ENCODE measurements around the gene A2M. TPM values are rescaled to one million over a fixed set of nuclear protein-coding genes. Genes with fewer than 3 reads are reported as not detected.

Gene A2M
- polyA plus RNA-seq, 6 donors from 2014 or later: 0.48 TPM; not detected in 5

DNA sequence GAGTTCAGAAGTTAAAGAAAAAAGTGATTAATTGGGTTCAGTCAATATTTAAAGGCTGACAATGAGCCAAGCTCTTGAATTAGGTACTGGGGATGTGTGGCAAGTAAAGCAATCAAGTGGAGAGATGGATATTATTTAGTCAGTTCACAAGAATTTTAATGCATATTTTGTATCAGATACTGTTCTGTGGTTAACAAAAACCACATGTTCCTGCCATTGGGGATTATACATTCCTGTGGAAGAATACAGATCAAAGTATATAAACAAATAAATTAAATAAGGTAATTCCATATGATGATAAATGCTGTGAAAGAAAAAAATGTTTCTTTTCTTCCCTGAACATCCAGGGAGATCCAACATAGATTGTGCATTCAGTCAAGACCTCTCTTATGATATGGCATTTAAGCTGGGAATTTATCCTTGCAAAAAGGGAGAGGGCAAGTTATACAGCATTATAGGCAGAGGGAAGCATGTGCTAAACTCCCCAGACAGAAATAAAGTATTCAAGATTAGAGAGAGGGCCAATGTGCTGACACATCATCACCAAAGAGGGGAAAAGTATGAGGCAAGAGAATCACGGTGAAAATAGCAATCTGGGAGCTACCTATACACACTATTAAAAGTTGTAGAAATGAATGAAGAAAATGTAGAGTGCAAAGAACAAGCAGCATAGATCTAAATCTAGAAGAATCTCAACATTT, 17.6 kb upstream of the A2M start:
- Mint-ChIP-seq H3K36me3 (no peaks in the 10 kb centered on the region), H3K27me3 (peaks cover 0 to 5% (median 4%) of the 10 kb centered on the region in 3 donors), H3K9me3 (peaks cover 4 to 11% (median 6%) of the 10 kb centered on the region in 7 donors), H3K4me3 (no peak overlapping the region), H3K4me1 (no peaks in the 10 kb centered on the region), H3K27ac (no peak overlapping the region)
- no peak for ATAC-seq (ENCODE audit: low read depth in 2 of 2)
- DNase-seq: no peak

DNA sequence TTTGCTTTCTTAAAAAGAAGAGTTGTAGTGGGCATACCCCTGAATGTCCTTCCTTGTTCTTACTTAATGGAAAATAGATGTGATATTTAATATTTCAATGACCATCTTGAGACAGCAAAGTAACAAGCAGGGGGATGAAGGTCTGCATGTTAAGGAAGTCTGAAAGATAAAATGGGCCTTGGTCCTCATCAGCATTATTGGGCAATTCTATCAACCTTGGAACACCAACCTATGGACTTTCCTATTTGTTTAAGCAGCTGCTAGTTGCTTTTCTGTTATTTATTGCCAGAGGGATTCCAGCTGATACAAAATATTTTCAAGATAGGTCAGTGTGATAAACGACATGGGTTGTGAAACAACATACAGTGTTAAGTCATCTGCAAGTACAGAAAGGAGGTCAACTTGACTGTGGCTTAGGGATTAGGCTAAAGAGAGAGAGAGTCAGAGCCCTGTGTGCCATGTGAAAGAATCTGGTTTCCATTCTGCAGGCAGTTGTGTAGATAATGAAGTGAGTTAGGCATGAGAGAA, 16.4 kb upstream of the A2M start:
- no peak for ATAC-seq (ENCODE audit: low read depth in 2 of 2)
- H3K36me3 Mint-ChIP-seq: no peaks in the 10 kb centered on the region

DNA sequence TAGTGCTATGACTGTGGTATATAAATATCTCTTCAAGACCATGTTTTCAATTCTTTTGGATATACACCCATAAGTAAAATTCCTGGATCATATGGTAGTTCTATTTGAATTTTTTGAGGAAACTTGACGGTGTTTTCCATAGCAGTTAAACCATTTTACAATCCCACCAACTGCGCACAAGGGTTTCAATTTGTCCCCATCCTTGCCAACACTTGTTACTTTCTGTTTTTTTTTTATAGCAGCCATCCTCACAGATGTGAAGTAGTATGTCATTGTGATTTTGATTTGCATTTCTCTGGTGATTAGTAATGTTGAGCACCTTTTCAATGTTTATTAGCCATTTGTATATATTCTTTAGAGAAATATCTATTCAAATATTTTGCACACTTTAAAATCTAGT, 14.5 kb upstream of the A2M start:
- peaks cover 4 to 11% (median 6%) of the 10 kb centered on the region in 7 donors for H3K9me3 Mint-ChIP-seq
- H3K27ac Mint-ChIP-seq: no peak overlapping the region
- no peak overlapping the region for H3K4me3 Mint-ChIP-seq
- no peaks in the 10 kb centered on the region for H3K36me3 Mint-ChIP-seq
- DNase-seq: no peak
- H3K27me3 Mint-ChIP-seq: peaks cover 0 to 5% (median 4%) of the 10 kb centered on the region in 3 donors
- no peaks in the 10 kb centered on the region for H3K4me1 Mint-ChIP-seq
- ATAC-seq (ENCODE audit: low read depth in 2 of 2): no peak

More for the DNA sequence above, 16.4 kb upstream of the A2M start:
- H3K4me1 Mint-ChIP-seq: no peaks in the 10 kb centered on the region
- no peak for DNase-seq
- no peak overlapping the region for H3K4me3 Mint-ChIP-seq
- peaks cover 4 to 11% (median 6%) of the 10 kb centered on the region in 7 donors for H3K9me3 Mint-ChIP-seq
- no peak overlapping the region for H3K27ac Mint-ChIP-seq
- peaks cover 0 to 5% (median 4%) of the 10 kb centered on the region in 3 donors for H3K27me3 Mint-ChIP-seq

DNA sequence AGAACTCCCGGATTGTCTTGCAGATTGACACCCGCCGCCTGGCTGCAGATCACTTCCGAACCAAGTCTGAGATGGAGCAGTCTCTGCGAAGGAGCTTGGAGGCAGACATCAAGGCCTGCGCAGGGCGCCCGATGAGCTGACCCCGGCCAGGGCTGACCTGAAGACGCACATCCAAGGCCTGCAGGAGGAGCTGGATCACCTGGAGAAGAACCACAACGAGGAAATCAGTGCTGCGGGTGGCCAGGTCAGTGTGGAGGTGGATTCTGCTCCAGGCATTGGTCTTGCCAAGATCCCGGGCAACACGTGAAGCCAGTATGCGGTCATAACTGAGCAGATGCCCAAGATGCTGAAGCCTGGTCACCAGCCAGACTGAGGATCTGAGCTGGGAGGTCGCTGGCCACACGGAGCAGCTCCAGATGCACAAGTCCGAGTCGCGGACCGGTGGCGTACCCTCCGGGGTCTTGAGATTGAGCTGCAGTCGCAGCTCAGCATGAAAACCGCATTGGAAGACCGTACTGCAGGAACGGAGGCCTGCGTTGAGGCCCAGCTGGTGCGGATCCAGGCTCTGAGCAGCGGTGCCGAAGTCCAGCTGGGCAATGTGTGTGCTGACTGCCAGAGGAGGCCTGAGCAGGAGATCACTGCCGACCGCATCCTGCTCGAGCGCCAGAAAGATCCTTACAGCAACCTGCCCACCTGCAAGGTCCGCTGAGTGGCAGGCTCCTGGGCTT, 12.4 kb upstream of the A2M start:
- no peak for DNase-seq
- Mint-ChIP-seq H3K4me3 (peak overlapping the region in 1 of 8 donors; percentile 75), H3K27ac (no peak overlapping the region), H3K27me3 (peaks cover 0 to 1% (median 0%) of the 10 kb centered on the region in 3 donors), H3K4me1 (no peaks in the 10 kb centered on the region), H3K36me3 (no peaks in the 10 kb centered on the region), H3K9me3 (peaks cover 4 to 11% (median 6%) of the 10 kb centered on the region in 7 donors)
- no peak for ATAC-seq (ENCODE audit: low read depth in 2 of 2)

DNA sequence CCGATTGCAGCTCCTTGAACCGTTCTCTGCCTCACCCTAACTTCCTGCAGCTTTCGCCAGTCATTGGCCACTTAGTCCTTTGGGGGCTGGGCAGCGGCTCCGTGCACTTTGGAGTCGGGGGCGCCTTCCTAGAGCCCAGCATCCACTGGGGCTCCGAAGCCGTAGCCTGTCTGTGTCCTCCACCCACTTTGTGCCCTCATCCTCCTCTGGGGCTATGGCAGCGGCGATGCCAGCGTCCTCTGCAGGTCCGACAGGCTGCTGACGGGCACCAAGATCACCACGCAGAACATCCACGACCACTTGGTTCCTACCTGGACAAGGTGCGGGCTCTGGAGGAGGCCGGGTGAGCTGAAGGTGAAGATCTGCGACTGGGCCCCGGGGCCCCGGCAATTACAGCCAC, 11.8 kb upstream of the A2M start:
- no peak for DNase-seq
- Mint-ChIP-seq H3K9me3 (peaks cover 4 to 11% (median 6%) of the 10 kb centered on the region in 7 donors), H3K4me1 (no peaks in the 10 kb centered on the region), H3K27ac (no peak overlapping the region), H3K36me3 (no peaks in the 10 kb centered on the region), H3K27me3 (no peaks in the 10 kb centered on the region), H3K4me3 (no peak overlapping the region)
- ATAC-seq (ENCODE audit: low read depth in 2 of 2): no peak

DNA sequence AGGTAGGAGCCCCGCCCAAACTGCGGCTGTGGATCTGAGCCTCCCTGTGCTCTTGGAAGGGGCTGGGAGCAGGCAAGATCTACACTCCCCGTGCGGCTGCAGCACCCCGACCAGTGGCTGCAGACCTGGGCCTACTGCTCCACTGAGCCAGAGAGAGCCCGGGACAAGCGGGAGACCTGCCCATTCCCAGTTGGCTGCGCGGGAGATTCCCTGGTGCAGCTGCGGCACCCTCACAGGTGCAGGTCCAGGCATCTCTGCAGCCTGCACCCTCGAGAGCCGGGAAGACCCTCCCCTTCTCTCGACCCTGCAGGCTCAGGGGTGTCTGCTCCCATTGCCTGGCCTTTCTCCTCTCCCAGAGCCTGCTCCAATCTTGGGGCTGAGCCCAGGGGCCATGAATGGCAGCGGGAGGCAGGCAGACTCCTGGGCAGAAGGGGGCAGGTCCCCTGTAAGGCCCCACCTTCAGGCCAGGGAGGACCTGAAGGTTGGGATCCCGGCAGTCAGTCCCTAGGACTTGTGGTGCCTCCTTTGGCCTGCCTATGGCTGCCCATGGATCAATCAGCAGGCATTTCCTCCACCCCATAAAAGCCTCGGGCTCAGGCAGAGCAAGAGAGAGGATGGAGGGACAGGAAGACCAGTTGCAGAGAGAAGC, 8.8 kb upstream of the A2M start:
- no peaks in the 10 kb centered on the region for H3K4me1 Mint-ChIP-seq
- H3K27ac Mint-ChIP-seq: no peak overlapping the region
- no peak for DNase-seq
- no peaks in the 10 kb centered on the region for H3K9me3 Mint-ChIP-seq
- peaks cover 0 to 1% (median 0%) of the 10 kb centered on the region in 3 donors for H3K27me3 Mint-ChIP-seq
- H3K36me3 Mint-ChIP-seq: no peaks in the 10 kb centered on the region
- no peak overlapping the region for H3K4me3 Mint-ChIP-seq
- ATAC-seq (ENCODE audit: low read depth in 2 of 2): no peak

DNA sequence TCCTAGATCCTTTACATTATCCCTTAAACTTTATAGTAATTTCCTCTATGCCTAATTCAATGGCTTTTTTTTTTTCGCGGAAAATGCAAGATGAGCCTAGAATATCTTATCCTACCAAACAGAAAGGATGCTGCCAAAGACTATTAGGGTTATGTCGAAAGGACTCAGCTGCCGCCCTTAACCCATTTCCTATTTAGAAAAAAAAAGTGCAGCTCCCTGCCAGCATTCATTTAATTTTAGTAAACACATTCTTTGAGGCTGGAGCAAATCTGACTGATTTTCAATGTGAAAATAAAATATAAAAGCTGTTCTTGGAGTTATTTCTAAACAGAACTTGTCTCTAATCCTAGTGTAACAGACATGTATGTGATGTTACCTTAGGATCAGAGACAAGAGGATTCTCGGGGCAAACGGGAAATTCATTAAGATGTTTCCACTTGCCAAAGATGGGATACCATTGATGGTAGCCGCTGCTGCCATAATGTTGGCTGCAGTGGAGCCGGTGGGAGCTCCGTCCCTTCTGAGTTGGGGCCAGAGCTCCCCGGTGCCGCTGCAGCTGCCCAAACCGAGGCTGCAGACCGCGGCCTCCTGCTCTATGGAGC, 8.2 kb upstream of the A2M start:
- no peak for DNase-seq
- Mint-ChIP-seq H3K27me3 (peaks cover 0 to 5% (median 0%) of the 10 kb centered on the region in 3 donors), H3K9me3 (no peaks in the 10 kb centered on the region), H3K4me3 (no peak overlapping the region), H3K27ac (no peak overlapping the region), H3K4me1 (no peaks in the 10 kb centered on the region), H3K36me3 (no peaks in the 10 kb centered on the region)
- ATAC-seq (ENCODE audit: low read depth in 2 of 2): no peak

DNA sequence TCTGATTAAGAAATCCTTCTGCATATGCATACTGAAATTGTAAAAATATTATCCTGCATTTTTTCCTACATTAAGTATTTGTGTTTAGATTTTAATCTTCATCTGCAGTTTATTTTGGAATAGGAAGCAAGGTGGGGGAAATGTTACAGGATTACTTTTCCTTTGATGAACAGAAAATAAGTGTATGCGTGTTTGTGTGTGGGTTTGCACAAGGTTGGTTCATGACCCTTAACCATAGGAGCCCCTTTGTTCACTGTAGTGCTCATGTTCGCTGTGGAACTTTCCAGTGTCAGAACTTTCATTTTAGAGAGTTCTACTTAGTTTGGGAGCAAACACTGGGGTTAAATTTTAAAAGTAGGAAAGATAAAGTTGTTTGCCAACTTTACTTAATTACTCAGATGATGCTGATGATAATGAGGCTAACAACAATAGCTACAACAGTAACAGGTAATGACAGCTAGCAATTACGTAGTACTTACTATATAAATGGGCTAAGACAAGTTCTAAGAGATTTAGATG, 6.4 kb upstream of the A2M start:
- no peaks in the 10 kb centered on the region for H3K36me3 Mint-ChIP-seq
- H3K9me3 Mint-ChIP-seq: no peaks in the 10 kb centered on the region
- ATAC-seq (ENCODE audit: low read depth in 2 of 2) (no peak), DNase-seq (no peak)
- peaks cover 0 to 5% (median 0%) of the 10 kb centered on the region in 3 donors for H3K27me3 Mint-ChIP-seq
- H3K4me1 Mint-ChIP-seq: peaks cover 4 to 6% (median 5%) of the 10 kb centered on the region in 3 donors
- no peak overlapping the region for H3K27ac Mint-ChIP-seq
- no peak overlapping the region for H3K4me3 Mint-ChIP-seq

DNA sequence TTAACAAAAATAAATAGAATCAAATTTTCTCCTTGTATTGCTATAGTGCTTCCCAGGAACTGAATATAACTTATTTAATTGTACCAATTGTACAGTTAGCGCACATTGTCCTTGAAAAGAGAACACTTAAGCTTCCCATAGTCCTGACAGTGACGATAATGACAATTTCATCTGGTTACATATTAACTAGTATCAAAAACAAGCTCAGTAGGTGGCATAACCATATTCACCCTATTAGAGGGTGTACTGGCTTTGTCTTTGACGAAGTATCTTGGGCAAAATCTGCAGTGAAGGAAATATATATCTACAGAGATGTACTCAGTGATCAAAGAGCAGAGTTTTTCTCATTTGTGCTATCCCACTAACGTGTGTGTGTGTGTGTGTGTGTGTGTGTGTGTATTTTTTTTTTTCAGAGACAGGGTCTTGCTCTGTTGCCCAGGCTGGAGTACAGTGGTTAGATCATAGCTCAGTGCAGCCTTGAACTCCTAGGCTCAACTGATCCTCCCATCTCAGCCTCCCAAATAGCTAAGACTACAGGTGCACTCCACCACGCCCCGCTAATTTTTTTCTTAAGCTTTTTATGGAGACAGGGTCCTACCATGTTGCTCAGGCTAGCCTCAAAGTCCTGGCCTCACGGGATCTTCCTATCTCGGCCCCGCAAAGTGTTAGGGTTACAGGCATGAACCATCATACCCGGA, 4.9 kb upstream of the A2M start:
- DNase-seq: no peak
- H3K36me3 Mint-ChIP-seq: no peaks in the 10 kb centered on the region

DNA sequence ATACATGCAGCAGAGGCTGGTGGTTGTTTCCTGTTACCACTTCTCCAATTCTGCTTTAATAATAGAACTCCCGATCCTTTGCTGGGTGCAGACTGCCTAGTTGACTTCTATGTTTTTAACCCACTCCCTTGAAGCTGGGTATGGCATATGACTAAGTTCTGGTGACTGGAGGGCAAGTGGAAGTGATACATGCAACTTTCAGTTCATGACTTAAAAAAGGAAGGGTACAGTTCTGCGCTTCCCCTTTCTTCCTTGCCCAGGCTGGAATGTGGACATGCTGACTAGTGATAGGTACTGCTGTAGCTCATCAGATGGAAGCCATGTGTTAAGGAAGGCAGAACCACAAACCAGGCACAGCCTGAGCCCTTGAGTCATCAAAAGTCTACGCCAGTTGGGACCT, 2.4 kb upstream of the A2M start:
- peaks cover 0 to 5% (median 0%) of the 10 kb centered on the region in 3 donors for H3K27me3 Mint-ChIP-seq
- ATAC-seq (ENCODE audit: low read depth in 2 of 2) (peak; percentile 73 to 83), DNase-seq (peak; percentile 17)
- H3K36me3 Mint-ChIP-seq: no peaks in the 10 kb centered on the region
- H3K9me3 Mint-ChIP-seq: no peaks in the 10 kb centered on the region
- no peak overlapping the region for H3K4me3 Mint-ChIP-seq
- no peak overlapping the region for H3K27ac Mint-ChIP-seq
- peaks cover 16 to 20% (median 20%) of the 10 kb centered on the region in 3 donors for H3K4me1 Mint-ChIP-seq

More for the DNA sequence above, 4.9 kb upstream of the A2M start:
- Mint-ChIP-seq H3K4me1 (peaks cover 15 to 19% (median 16%) of the 10 kb centered on the region in 3 donors), H3K27ac (no peak overlapping the region), H3K4me3 (no peak overlapping the region), H3K9me3 (no peaks in the 10 kb centered on the region), H3K27me3 (peaks cover 0 to 5% (median 0%) of the 10 kb centered on the region in 3 donors)
- ATAC-seq (ENCODE audit: low read depth in 2 of 2): no peak

DNA sequence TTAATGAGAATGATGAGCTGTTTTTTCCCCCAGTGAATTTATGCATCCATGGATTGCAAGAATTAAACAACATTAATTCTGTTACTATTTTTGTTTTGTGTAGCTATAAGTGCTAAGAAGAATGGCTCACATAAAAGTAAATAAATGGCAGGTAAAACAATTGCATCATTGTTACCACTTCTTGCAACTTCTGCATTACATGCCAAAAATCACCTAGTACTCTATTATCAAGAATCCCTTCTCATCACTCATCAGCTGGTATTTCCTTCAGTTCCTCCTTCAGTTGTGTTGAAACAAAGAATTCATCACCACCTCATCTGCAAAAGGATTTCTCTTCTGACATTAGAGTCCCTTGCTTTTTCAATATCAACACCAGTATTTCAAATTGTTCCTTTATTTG, 773 bp downstream of the A2M start:
- H3K36me3 Mint-ChIP-seq: no peaks in the 10 kb centered on the region
- ATAC-seq (ENCODE audit: low read depth in 2 of 2) (no peak), DNase-seq (no peak)
- no peak overlapping the region for H3K27ac Mint-ChIP-seq
- no peaks in the 10 kb centered on the region for H3K9me3 Mint-ChIP-seq
- peaks cover 0 to 5% (median 0%) of the 10 kb centered on the region in 3 donors for H3K27me3 Mint-ChIP-seq
- H3K4me1 Mint-ChIP-seq: peaks cover 16 to 20% (median 20%) of the 10 kb centered on the region in 3 donors
- H3K4me3 Mint-ChIP-seq: no peak overlapping the region

DNA sequence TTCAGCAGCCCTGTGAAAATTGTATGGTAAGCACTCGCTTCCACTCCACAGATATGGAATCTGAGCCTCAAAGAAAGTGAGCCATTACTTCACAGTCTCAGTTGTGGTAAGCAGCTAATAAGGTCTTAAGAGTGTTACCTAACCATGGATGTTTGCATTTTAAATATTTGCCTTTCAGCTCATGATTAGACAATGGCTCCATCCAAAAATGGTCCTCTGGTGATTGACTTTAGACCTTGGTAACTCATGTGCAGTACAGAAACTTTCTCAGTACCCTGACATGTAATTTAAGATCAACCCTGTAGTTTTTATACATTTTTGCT, 1.8 kb downstream of the A2M start:
- no peak overlapping the region for H3K27ac Mint-ChIP-seq
- no peak overlapping the region for H3K4me3 Mint-ChIP-seq
- peaks cover 16 to 20% (median 20%) of the 10 kb centered on the region in 3 donors for H3K4me1 Mint-ChIP-seq
- no peak for DNase-seq
- H3K9me3 Mint-ChIP-seq: no peaks in the 10 kb centered on the region
- no peaks in the 10 kb centered on the region for H3K27me3 Mint-ChIP-seq
- no peaks in the 10 kb centered on the region for H3K36me3 Mint-ChIP-seq
- ATAC-seq (ENCODE audit: low read depth in 2 of 2): no peak

All from naive B cell (primary cell).